ENCODE data around the gene GSG1L.

Gene GSG1L

GRCh38 chr16:27764427-27764826 lies 299.1 kb downstream of the GSG1L start:
- Histone ChIP-seq H2BK5ac (ENCODE audit: low read length) (no peak overlapping the region), H4K8ac (ENCODE audit: low read depth, low read length) (no peak overlapping the region), H2AFZ (ENCODE audit: low read length) (no peak overlapping the region), H3K18ac (ENCODE audit: low read length) (no peak overlapping the region), H2AK5ac (ENCODE audit: low read depth, low read length) (no peak overlapping the region), H3K4me3 (ENCODE audit: low read length in 2 of 2) (no peak overlapping the region), H3K23ac (ENCODE audit: low read depth, low read length, poor library complexity) (no peak overlapping the region), H3K4me1 (ENCODE audit: control insufficient read depth in 2 of 2, insufficient read depth in 1 of 2, low read depth in 1 of 2, low read length in 2 of 2) (peaks cover 0 to 10% of the 10 kb centered on the region in 2 donors), H4K91ac (ENCODE audit: low read depth, low read length, poor library complexity) (no peak overlapping the region), H3K27me3 (ENCODE audit: control insufficient read depth in 3 of 3, insufficient read depth in 3 of 3, low read depth in 1 of 3, low read length in 3 of 3) (no peaks in the 10 kb centered on the region), H3K4me2 (ENCODE audit: insufficient read depth, low read length, poor library complexity, severe bottlenecking) (no peak overlapping the region), H3K9ac (ENCODE audit: low read depth, low read length, poor library complexity) (no peak overlapping the region), H3K36me3 (replicated peaks in 1 of 2; ENCODE audit: control insufficient read depth in 2 of 2, insufficient read depth in 2 of 2, low read length in 2 of 2) (peaks cover 12 to 56% of the 10 kb centered on the region in 2 donors), H2BK12ac (ENCODE audit: low read length) (no peak overlapping the region), H2BK15ac (ENCODE audit: low read length) (no peak overlapping the region), H3K14ac (ENCODE audit: low read length) (no peak overlapping the region), H2BK120ac (ENCODE audit: low read depth, low read length) (no peak overlapping the region), H3K9me3 (replicated peaks in 1 of 2; ENCODE audit: control insufficient read depth in 2 of 2, insufficient read depth in 1 of 2, low read depth in 1 of 2, low read length in 2 of 2) (peaks cover 2 to 20% of the 10 kb centered on the region in 2 donors), H3K4ac (ENCODE audit: low read length) (no peak overlapping the region), H3K79me1 (ENCODE audit: low read depth, low read length) (no peaks in the 10 kb centered on the region), H3K27ac (replicated peaks; ENCODE audit: low read length) (no peak overlapping the region)
- WGBS, 2 donors (ENCODE audit: extremely low coverage in 2 of 2, insufficient read length in 2 of 2, insufficient replicate concordance in 1 of 2) = no CpG with 5 or more reads among the region's 3 CpGs
- DNase-seq (ENCODE audit: low spot score) = no peak

- H3K9ac ChIP-seq (ENCODE audit: low read depth, low read length, poor library complexity) = no peak overlapping the region
- H3K4me2 ChIP-seq (ENCODE audit: insufficient read depth, low read length, poor library complexity, severe bottlenecking) = no peak overlapping the region
- H3K9me3 ChIP-seq (replicated peaks in 1 of 2; ENCODE audit: control insufficient read depth in 2 of 2, insufficient read depth in 1 of 2, low read depth in 1 of 2, low read length in 2 of 2) = peaks cover 2 to 20% of the 10 kb centered on the region in 2 donors
- no CpG with 5 or more reads among the region's 3 CpGs for WGBS, 2 donors (ENCODE audit: extremely low coverage in 2 of 2, insufficient read length in 2 of 2, insufficient replicate concordance in 1 of 2)
- no peak overlapping the region for H3K4me3 ChIP-seq (ENCODE audit: low read length in 2 of 2)
- H3K79me1 ChIP-seq (ENCODE audit: low read depth, low read length) = no peaks in the 10 kb centered on the region
- H2BK15ac ChIP-seq (ENCODE audit: low read length) = no peak overlapping the region
- H2BK12ac ChIP-seq (ENCODE audit: low read length) = no peak overlapping the region
- H3K27ac ChIP-seq (replicated peaks; ENCODE audit: low read length) = no peak overlapping the region
- H2AFZ ChIP-seq (ENCODE audit: low read length) = no peak overlapping the region
- H3K27me3 ChIP-seq (ENCODE audit: control insufficient read depth in 3 of 3, insufficient read depth in 3 of 3, low read depth in 1 of 3, low read length in 3 of 3) = no peaks in the 10 kb centered on the region
- H3K4ac ChIP-seq (ENCODE audit: low read length) = no peak overlapping the region
- H2AK5ac ChIP-seq (ENCODE audit: low read depth, low read length) = no peak overlapping the region
- no peak for DNase-seq (ENCODE audit: low spot score)
- H3K14ac ChIP-seq (ENCODE audit: low read length) = no peak overlapping the region
- no peak overlapping the region for H2BK120ac ChIP-seq (ENCODE audit: low read depth, low read length)
- H3K23ac ChIP-seq (ENCODE audit: low read depth, low read length, poor library complexity) = no peak overlapping the region
- no peak overlapping the region for H3K18ac ChIP-seq (ENCODE audit: low read length)
- no peak overlapping the region for H4K8ac ChIP-seq (ENCODE audit: low read depth, low read length)
- peaks cover 0 to 11% of the 10 kb centered on the region in 2 donors for H3K4me1 ChIP-seq (ENCODE audit: control insufficient read depth in 2 of 2, insufficient read depth in 1 of 2, low read depth in 1 of 2, low read length in 2 of 2)
- H3K36me3 ChIP-seq (replicated peaks in 1 of 2; ENCODE audit: control insufficient read depth in 2 of 2, insufficient read depth in 2 of 2, low read length in 2 of 2) = peaks cover 12 to 45% of the 10 kb centered on the region in 2 donors
- no peak overlapping the region for H4K91ac ChIP-seq (ENCODE audit: low read depth, low read length, poor library complexity)
- H2BK5ac ChIP-seq (ENCODE audit: low read length) = no peak overlapping the region
Measured at GRCh38 chr16:27762441-27762840, 301.1 kb downstream of the GSG1L start.

GRCh38 chr16:27761816-27762215 lies 301.7 kb downstream of the GSG1L start:
- Histone ChIP-seq H3K14ac (ENCODE audit: low read length) (no peak overlapping the region), H3K23ac (ENCODE audit: low read depth, low read length, poor library complexity) (no peak overlapping the region), H2AK5ac (ENCODE audit: low read depth, low read length) (no peak overlapping the region), H2BK5ac (ENCODE audit: low read length) (no peak overlapping the region), H3K4me2 (ENCODE audit: insufficient read depth, low read length, poor library complexity, severe bottlenecking) (no peak overlapping the region), H3K4me3 (ENCODE audit: low read length in 2 of 2) (no peak overlapping the region), H3K36me3 (replicated peaks in 1 of 2; ENCODE audit: control insufficient read depth in 2 of 2, insufficient read depth in 2 of 2, low read length in 2 of 2) (peaks cover 12 to 45% of the 10 kb centered on the region in 2 donors), H4K8ac (ENCODE audit: low read depth, low read length) (no peak overlapping the region), H2AFZ (ENCODE audit: low read length) (no peak overlapping the region), H3K27me3 (ENCODE audit: control insufficient read depth in 3 of 3, insufficient read depth in 3 of 3, low read depth in 1 of 3, low read length in 3 of 3) (no peaks in the 10 kb centered on the region), H2BK12ac (ENCODE audit: low read length) (no peak overlapping the region), H3K79me1 (ENCODE audit: low read depth, low read length) (no peaks in the 10 kb centered on the region), H3K18ac (ENCODE audit: low read length) (no peak overlapping the region), H3K4me1 (ENCODE audit: control insufficient read depth in 2 of 2, insufficient read depth in 1 of 2, low read depth in 1 of 2, low read length in 2 of 2) (peaks cover 0 to 11% of the 10 kb centered on the region in 2 donors), H2BK15ac (ENCODE audit: low read length) (no peak overlapping the region), H3K9ac (ENCODE audit: low read depth, low read length, poor library complexity) (no peak overlapping the region), H3K9me3 (replicated peaks in 1 of 2; ENCODE audit: control insufficient read depth in 2 of 2, insufficient read depth in 1 of 2, low read depth in 1 of 2, low read length in 2 of 2) (peaks cover 2 to 20% of the 10 kb centered on the region in 2 donors), H2BK120ac (ENCODE audit: low read depth, low read length) (no peak overlapping the region), H3K27ac (replicated peaks; ENCODE audit: low read length) (no peak overlapping the region), H4K91ac (ENCODE audit: low read depth, low read length, poor library complexity) (no peak overlapping the region), H3K4ac (ENCODE audit: low read length) (no peak overlapping the region)
- DNase-seq (ENCODE audit: low spot score) = no peak
- WGBS, 2 donors (ENCODE audit: extremely low coverage in 2 of 2, insufficient read length in 2 of 2, insufficient replicate concordance in 1 of 2) = no CpG with 5 or more reads among the region's 7 CpGs

GRCh38 chr16:27760789-27761176 lies 302.7 kb downstream of the GSG1L start:
- no peak overlapping the region for H3K4me3 ChIP-seq (ENCODE audit: low read length in 2 of 2)
- H3K4me1 ChIP-seq (ENCODE audit: control insufficient read depth in 2 of 2, insufficient read depth in 1 of 2, low read depth in 1 of 2, low read length in 2 of 2) = peaks cover 0 to 15% of the 10 kb centered on the region in 2 donors
- H2AK5ac ChIP-seq (ENCODE audit: low read depth, low read length) = no peak overlapping the region
- no peak overlapping the region for H4K91ac ChIP-seq (ENCODE audit: low read depth, low read length, poor library complexity)
- no peak overlapping the region for H2BK12ac ChIP-seq (ENCODE audit: low read length)
- no peak overlapping the region for H3K18ac ChIP-seq (ENCODE audit: low read length)
- no peak overlapping the region for H2AFZ ChIP-seq (ENCODE audit: low read length)
- H4K8ac ChIP-seq (ENCODE audit: low read depth, low read length) = no peak overlapping the region
- H2BK15ac ChIP-seq (ENCODE audit: low read length) = no peak overlapping the region
- no peak overlapping the region for H2BK120ac ChIP-seq (ENCODE audit: low read depth, low read length)
- H3K79me1 ChIP-seq (ENCODE audit: low read depth, low read length) = no peaks in the 10 kb centered on the region
- H3K27me3 ChIP-seq (ENCODE audit: control insufficient read depth in 3 of 3, insufficient read depth in 3 of 3, low read depth in 1 of 3, low read length in 3 of 3) = no peaks in the 10 kb centered on the region
- H3K36me3 ChIP-seq (replicated peaks in 1 of 2; ENCODE audit: control insufficient read depth in 2 of 2, insufficient read depth in 2 of 2, low read length in 2 of 2) = peaks cover 12 to 44% of the 10 kb centered on the region in 2 donors
- no peak overlapping the region for H3K14ac ChIP-seq (ENCODE audit: low read length)
- DNase-seq (ENCODE audit: low spot score) = no peak
- H3K9ac ChIP-seq (ENCODE audit: low read depth, low read length, poor library complexity) = no peak overlapping the region
- WGBS, 2 donors (ENCODE audit: extremely low coverage in 2 of 2, insufficient read length in 2 of 2, insufficient replicate concordance in 1 of 2) = no CpG with 5 or more reads among the region's 4 CpGs
- H3K4ac ChIP-seq (ENCODE audit: low read length) = no peak overlapping the region
- H3K23ac ChIP-seq (ENCODE audit: low read depth, low read length, poor library complexity) = no peak overlapping the region
- H3K4me2 ChIP-seq (ENCODE audit: insufficient read depth, low read length, poor library complexity, severe bottlenecking) = no peak overlapping the region
- no peak overlapping the region for H3K27ac ChIP-seq (replicated peaks; ENCODE audit: low read length)
- H3K9me3 ChIP-seq (replicated peaks in 1 of 2; ENCODE audit: control insufficient read depth in 2 of 2, insufficient read depth in 1 of 2, low read depth in 1 of 2, low read length in 2 of 2) = peaks cover 2 to 20% of the 10 kb centered on the region in 2 donors
- no peak overlapping the region for H2BK5ac ChIP-seq (ENCODE audit: low read length)
